CD14-positive monocyte (primary cell): ENCODE measurements around the gene CD200R1. TPM values are rescaled to one million over a fixed set of nuclear protein-coding genes. Genes with fewer than 3 reads are reported as not detected.

ENCODE experiments used
- DNase-seq, 3 donors: peaks; one replicate each; pipeline ENCODE4 v3.0.0-alpha.2; 2011 to 2022
- H2AFZ ChIP-seq: 2 replicates; pipeline ENCODE4 v1.6.0; 2012; ENCODE audit warnings: mild to moderate bottlenecking, low read depth, low read length, inconsistent platforms; ENCODE audit not compliant: insufficient read depth, poor library complexity, severe bottlenecking
- H3K27ac ChIP-seq, 2 donors: 1 replicate in 1 of 2; 2 replicates in 1 of 2; pipeline ENCODE4 v1.5.1; 2012 to 2013; ENCODE audit warnings: low read length in 2 of 2, control low read depth in 1 of 2, inconsistent platforms in 1 of 2, low read depth in 1 of 2, mild to moderate bottlenecking in 1 of 2
- H3K27me3 ChIP-seq, 2 donors: one replicate each; pipeline versions ENCODE4 v1.6.0 to v1.6.1; 2011 to 2013; ENCODE audit warnings: low read length in 2 of 2; ENCODE audit not compliant: control insufficient read depth in 2 of 2, insufficient read depth in 2 of 2
- H3K36me3 ChIP-seq, 2 donors: replicated peaks in 1 of 2; 1 replicate in 1 of 2; 2 replicates in 1 of 2; pipeline versions ENCODE4 v1.5.1 to v1.6.1; 2012 to 2013; ENCODE audit warnings: low read length in 2 of 2, control low read depth in 1 of 2, inconsistent platforms in 1 of 2, mild to moderate bottlenecking in 1 of 2; ENCODE audit not compliant: insufficient read depth in 2 of 2, control insufficient read depth in 1 of 2
- H3K4me1 ChIP-seq, 2 donors: 1 replicate in 1 of 2; 2 replicates in 1 of 2; pipeline versions ENCODE4 v1.5.1 to v1.6.1; 2012 to 2013; ENCODE audit warnings: low read length in 2 of 2, control low read depth in 1 of 2, inconsistent platforms in 1 of 2, mild to moderate bottlenecking in 1 of 2, moderate library complexity in 1 of 2; ENCODE audit not compliant: insufficient read depth in 2 of 2, control insufficient read depth in 1 of 2
- H3K4me2 ChIP-seq: replicated peaks from 2 replicates; pipeline ENCODE3; 2012; ENCODE audit warnings: low read length, moderate library complexity, mild to moderate bottlenecking; ENCODE audit not compliant: poor library complexity, severe bottlenecking; ENCODE audit errors: extremely low read depth
- H3K4me3 ChIP-seq, 3 experiments: fragments of 200-600 bp in 1 of 3; sonication (generic) in 1 of 3; replicated peaks in 1 of 3; 1 replicate in 2 of 3; 2 replicates in 1 of 3; pipeline ENCODE4 v1.5.1; 2011 to 2013; ENCODE audit warnings: low read length in 3 of 3, mild to moderate bottlenecking in 3 of 3, control low read depth in 2 of 3, low read depth in 2 of 3, inconsistent platforms in 1 of 3, moderate library complexity in 1 of 3
- H3K79me2 ChIP-seq: 2 replicates; pipeline ENCODE4 v1.6.0; 2012; ENCODE audit warnings: mild to moderate bottlenecking, control low read depth, inconsistent platforms, low read length, moderate library complexity; ENCODE audit not compliant: insufficient read depth
- H3K9ac ChIP-seq: 2 replicates; pipeline ENCODE4 v1.6.0; 2017; ENCODE audit warnings: low read length, mild to moderate bottlenecking; ENCODE audit not compliant: insufficient read depth, poor library complexity, severe bottlenecking
- H3K9me3 ChIP-seq, 2 donors: replicated peaks in 1 of 2; 1 replicate in 1 of 2; 2 replicates in 1 of 2; pipeline versions ENCODE4 v1.5.1 to v1.6.1; 2012 to 2013; ENCODE audit warnings: low read length in 2 of 2, control low read depth in 1 of 2; ENCODE audit not compliant: control insufficient read depth in 1 of 2, insufficient read depth in 1 of 2
- H4K20me1 ChIP-seq: 2 replicates; pipeline ENCODE4 v1.6.0; 2012; ENCODE audit warnings: mild to moderate bottlenecking, low read length, control low read depth, moderate library complexity; ENCODE audit not compliant: insufficient read depth
- H3K27ac Mint-ChIP-seq, 7 donors: one replicate each; pipeline ENCODE4 v1.8.0; 2020; ENCODE audit warnings: mild to moderate bottlenecking in 7 of 7, mixed read lengths in 7 of 7, moderate library complexity in 6 of 7, inconsistent platforms in 2 of 7
- H3K27me3 Mint-ChIP-seq, 3 donors: one replicate each; pipeline ENCODE4 v1.8.0; 2021 to 2022; ENCODE audit warnings: low read depth in 3 of 3, mild to moderate bottlenecking in 3 of 3, mixed read lengths in 3 of 3, moderate library complexity in 3 of 3, inconsistent platforms in 1 of 3
- H3K36me3 Mint-ChIP-seq, 2 donors: one replicate each; pipeline ENCODE4 v1.8.0; 2020; ENCODE audit warnings: mixed read lengths in 2 of 2, inconsistent platforms in 1 of 2, mild to moderate bottlenecking in 1 of 2
- H3K4me1 Mint-ChIP-seq: one replicate; pipeline ENCODE4 v1.8.0; 2020; ENCODE audit warnings: mild to moderate bottlenecking, mixed read lengths
- H3K4me3 Mint-ChIP-seq, 2 donors: one replicate each; pipeline ENCODE4 v1.8.0; 2020; ENCODE audit warnings: mild to moderate bottlenecking in 2 of 2, mixed read lengths in 2 of 2, moderate library complexity in 1 of 2
- H3K9me3 Mint-ChIP-seq, 7 donors: one replicate each; pipeline ENCODE4 v1.8.0; 2020 to 2022; ENCODE audit warnings: mixed read lengths in 7 of 7, mild to moderate bottlenecking in 6 of 7, moderate library complexity in 6 of 7, inconsistent platforms in 2 of 7
- CTCF ChIP-seq: fragments of 200-600 bp; IDR thresholded peaks from one replicate; pipeline ENCODE4 v1.8.0; 2022; ENCODE audit warnings: antibody characterized with exemption, mild to moderate bottlenecking
- WGBS: methylation state at CpG from one replicate; pipeline ENCODE4 v1.1.5; 2013; ENCODE audit warnings: missing lambda C conversion rate; ENCODE audit not compliant: insufficient coverage; 5-methylcytosine and 5-hydroxymethylcytosine counted together
- intact Hi-C, 2 donors: fragments of 100-400 bp; cut with micrococcal nuclease; formaldehyde crosslinking; loops; one replicate each; pipeline versions ENCODE4 v1.15.0 to v1.15.1; 2023
- polyA plus RNA-seq, 3 donors: library from polyadenylated mRNA; depleted of rRNA in 1 of 3; unstranded in 2 of 3; stranded (reverse) in 1 of 3; fragments of 300-500 nt in 2 of 3; fragments of >200 nt in 1 of 3; fragmentation: Illumina TruSeq in 2 of 3; gene quantifications; 1 replicate in 2 of 3; 2 replicates in 1 of 3; pipeline ENCODE4 v1.2.3, GENCODE V29; 2012 to 2021

Gene CD200R1
- polyA plus RNA-seq, 3 donors: 1.5 to 9.0 (median 1.6) TPM

GRCh38 chr3:112930771-112931170, 44.1 kb downstream of the CD200R1 start:
- H3K79me2 ChIP-seq: no peaks in the 10 kb centered on the region
- TF ChIP-seq CTCF: no peak
- peaks cover 0 to 4% of the 10 kb centered on the region in 2 donors for H3K9me3 ChIP-seq
- Mint-ChIP-seq H3K9me3 (peaks cover 5 to 11% (median 9%) of the 10 kb centered on the region in 7 donors), H3K36me3 (peaks cover 3 to 5% of the 10 kb centered on the region in 2 donors), H3K27me3 (peaks cover 0 to 3% (median 0%) of the 10 kb centered on the region in 3 donors), H3K27ac (no peak overlapping the region), H3K4me3 (no peak overlapping the region), H3K4me1 (peaks cover 11% of the 10 kb centered on the region)
- no peak overlapping the region for H2AFZ ChIP-seq
- no CpG with 5 or more reads among the region's 3 CpGs for WGBS
- H3K4me3 ChIP-seq: no peak overlapping the region
- no peak for DNase-seq
- no peak overlapping the region for H3K9ac ChIP-seq
- H3K36me3 ChIP-seq: no peaks in the 10 kb centered on the region
- H4K20me1 ChIP-seq: no peaks in the 10 kb centered on the region
- H3K4me1 ChIP-seq: peaks cover 9% of the 10 kb centered on the region in 2 donors
- no peak overlapping the region for H3K27ac ChIP-seq
- H3K27me3 ChIP-seq: no peaks in the 10 kb centered on the region
- intact Hi-C loops: no loop called here
- no peak overlapping the region for H3K4me2 ChIP-seq

GRCh38 chr3:112925969-112926368, 48.9 kb downstream of the CD200R1 start:
- Histone ChIP-seq H3K27me3 (no peaks in the 10 kb centered on the region), H3K4me1 (no peaks in the 10 kb centered on the region), H3K79me2 (no peaks in the 10 kb centered on the region), H3K27ac (no peak overlapping the region), H3K9me3 (no peaks in the 10 kb centered on the region), H3K36me3 (no peaks in the 10 kb centered on the region), H3K4me2 (no peak overlapping the region), H3K4me3 (no peak overlapping the region), H2AFZ (no peak overlapping the region), H4K20me1 (no peaks in the 10 kb centered on the region), H3K9ac (no peak overlapping the region)
- peaks cover 0 to 4% (median 1%) of the 10 kb centered on the region in 3 donors for H3K27me3 Mint-ChIP-seq
- no peak for DNase-seq
- no peaks in the 10 kb centered on the region for H3K9me3 Mint-ChIP-seq
- peaks cover 4% of the 10 kb centered on the region for H3K4me1 Mint-ChIP-seq
- no CpG with 5 or more reads among the region's 2 CpGs for WGBS
- H3K4me3 Mint-ChIP-seq: no peak overlapping the region
- no peak overlapping the region for H3K27ac Mint-ChIP-seq
- TF ChIP-seq CTCF: no peak
- peaks cover 6 to 8% of the 10 kb centered on the region in 2 donors for H3K36me3 Mint-ChIP-seq
- intact Hi-C loops: no loop called here
